HEK293 (cell line): ENCODE measurements around the gene RPL9.

Experiments used
- GLIS2 ChIP-seq: fragments of 450-650 bp; formaldehyde crosslinking; IDR thresholded peaks from 2 replicates; pipeline ENCODE4 v1.5.1; 2016; ENCODE audit warnings: missing biosample characterization, missing genetic modification characterization
- KLF9 ChIP-seq: fragments of 450-650 bp; formaldehyde crosslinking; IDR thresholded peaks from 2 replicates; pipeline ENCODE4 v1.5.1; 2016; ENCODE audit warnings: missing biosample characterization, missing genetic modification characterization, low read depth
- TRIM28 ChIP-seq: IDR thresholded peaks from 2 replicates; pipeline ENCODE4 v1.6.1; 2011; ENCODE audit warnings: low read length, control low read depth, borderline replicate concordance
- ZBTB8A ChIP-seq: fragments of 450-650 bp; formaldehyde crosslinking; IDR thresholded peaks from 2 replicates; pipeline ENCODE4 v1.5.1; 2016; ENCODE audit warnings: missing biosample characterization, missing genetic modification characterization
- ZFP3 ChIP-seq: fragments of 450-650 bp; formaldehyde crosslinking; IDR thresholded peaks from 2 replicates; pipeline ENCODE4 v1.5.1; 2016; ENCODE audit warnings: low read depth, missing biosample characterization, missing genetic modification characterization
- ZIC2 ChIP-seq: fragments of 450-650 bp; formaldehyde crosslinking; IDR thresholded peaks from 2 replicates; pipeline ENCODE4 v1.5.1; 2016; ENCODE audit warnings: missing biosample characterization, missing genetic modification characterization
- ZNF133 ChIP-seq: fragments of 450-650 bp; formaldehyde crosslinking; IDR thresholded peaks from 2 replicates; pipeline ENCODE4 v1.5.1; 2016; ENCODE audit warnings: missing biosample characterization, missing genetic modification characterization
- ZNF138 ChIP-seq: fragments of 450-650 bp; formaldehyde crosslinking; IDR thresholded peaks from 2 replicates; pipeline ENCODE4 v1.5.1; 2016; ENCODE audit warnings: missing biosample characterization, missing genetic modification characterization, borderline replicate concordance
- ZNF155 ChIP-seq: fragments of 450-650 bp; formaldehyde crosslinking; IDR thresholded peaks from 2 replicates; pipeline ENCODE4 v1.5.1; 2016; ENCODE audit warnings: missing biosample characterization, missing genetic modification characterization
- ZNF169 ChIP-seq: fragments of 450-650 bp; formaldehyde crosslinking; IDR thresholded peaks from 2 replicates; pipeline ENCODE4 v1.5.1; 2016; ENCODE audit warnings: missing biosample characterization, missing genetic modification characterization
- ZNF184 ChIP-seq: fragments of 450-650 bp; IDR thresholded peaks from 2 replicates; pipeline ENCODE4 v1.5.1; 2018; ENCODE audit warnings: missing biosample characterization, mild to moderate bottlenecking, missing genetic modification characterization
- ZNF221 ChIP-seq: fragments of 450-650 bp; formaldehyde crosslinking; IDR thresholded peaks from 2 replicates; pipeline ENCODE4 v1.5.1; 2017; ENCODE audit warnings: missing biosample characterization, missing genetic modification characterization, borderline replicate concordance
- ZNF239 ChIP-seq: fragments of 450-650 bp; formaldehyde crosslinking; IDR thresholded peaks from 2 replicates; pipeline ENCODE4 v1.5.1; 2016; ENCODE audit warnings: missing biosample characterization, missing genetic modification characterization
- ZNF350 ChIP-seq: fragments of 450-650 bp; formaldehyde crosslinking; IDR thresholded peaks from 2 replicates; pipeline ENCODE4 v1.5.0; 2017; ENCODE audit warnings: missing biosample characterization, mild to moderate bottlenecking, missing genetic modification characterization
- ZNF366 ChIP-seq: fragments of 450-650 bp; formaldehyde crosslinking; conservative IDR thresholded peaks from 2 replicates; pipeline ENCODE4 v1.5.1; 2016; ENCODE audit warnings: missing biosample characterization, missing genetic modification characterization
- ZNF37A ChIP-seq: fragments of 450-650 bp; IDR thresholded peaks from 2 replicates; pipeline ENCODE4 v1.5.1; 2018; ENCODE audit warnings: missing biosample characterization, missing genetic modification characterization
- ZNF426 ChIP-seq: fragments of 450-650 bp; formaldehyde crosslinking; IDR thresholded peaks from 2 replicates; pipeline ENCODE4 v1.5.1; 2017; ENCODE audit warnings: missing biosample characterization, missing genetic modification characterization, mild to moderate bottlenecking, inconsistent platforms, moderate library complexity
- ZNF473 ChIP-seq: fragments of 450-650 bp; formaldehyde crosslinking; IDR thresholded peaks from 2 replicates; pipeline ENCODE4 v1.5.1; 2017; ENCODE audit warnings: missing biosample characterization, missing genetic modification characterization
- ZNF561 ChIP-seq: fragments of 450-650 bp; IDR thresholded peaks from 2 replicates; pipeline ENCODE4 v1.5.1; 2018; ENCODE audit warnings: missing biosample characterization, missing genetic modification characterization, borderline replicate concordance
- ZNF600 ChIP-seq: fragments of 450-650 bp; formaldehyde crosslinking; IDR thresholded peaks from 2 replicates; pipeline ENCODE4 v1.5.1; 2016; ENCODE audit warnings: missing biosample characterization, missing genetic modification characterization
- ZNF626 ChIP-seq: fragments of 450-650 bp; sonication (Bioruptor Pico); formaldehyde crosslinking; IDR thresholded peaks from 2 replicates; pipeline ENCODE4 v1.5.1; 2018; ENCODE audit warnings: missing biosample characterization, missing genetic modification characterization, inconsistent platforms
- ZNF629 ChIP-seq: fragments of 450-650 bp; formaldehyde crosslinking; IDR thresholded peaks from 2 replicates; pipeline ENCODE4 v1.5.1; 2017; ENCODE audit warnings: missing biosample characterization, missing genetic modification characterization
- ZNF654 ChIP-seq: fragments of 450-650 bp; formaldehyde crosslinking; IDR thresholded peaks from 2 replicates; pipeline ENCODE4 v1.5.1; 2016; ENCODE audit warnings: low read depth, missing biosample characterization, missing genetic modification characterization
- ZNF677 ChIP-seq: fragments of 450-650 bp; IDR thresholded peaks from 2 replicates; pipeline ENCODE4 v1.5.0; 2018; ENCODE audit warnings: missing biosample characterization, mild to moderate bottlenecking, missing genetic modification characterization, moderate library complexity
- ZNF747 ChIP-seq: fragments of 450-650 bp; formaldehyde crosslinking; IDR thresholded peaks from 2 replicates; pipeline ENCODE4 v1.5.1; 2016; ENCODE audit warnings: missing biosample characterization, missing genetic modification characterization
- ZSCAN23 ChIP-seq: fragments of 450-650 bp; formaldehyde crosslinking; IDR thresholded peaks from 2 replicates; pipeline ENCODE4 v1.5.1; 2016; ENCODE audit warnings: missing biosample characterization, missing genetic modification characterization
- ZXDB ChIP-seq: fragments of 450-650 bp; formaldehyde crosslinking; IDR thresholded peaks from 2 replicates; pipeline ENCODE4 v1.5.1; 2016; ENCODE audit warnings: missing biosample characterization, missing genetic modification characterization
- TF ChIP-seq, protein P1 (sequence below): fragments of 450-650 bp; formaldehyde crosslinking; IDR thresholded peaks from 2 replicates; pipeline ENCODE4 v1.5.1; 2016; ENCODE audit warnings: missing biosample characterization, missing genetic modification characterization, borderline replicate concordance
- TF ChIP-seq, protein P2 (sequence below): fragments of 450-650 bp; formaldehyde crosslinking; IDR thresholded peaks from 2 replicates; pipeline ENCODE4 v1.5.1; 2016; ENCODE audit warnings: missing biosample characterization, missing genetic modification characterization
- TF ChIP-seq, protein P3 (sequence below): fragments of 450-650 bp; formaldehyde crosslinking; IDR thresholded peaks from 2 replicates; pipeline ENCODE4 v1.5.1; 2016; ENCODE audit warnings: missing biosample characterization, missing genetic modification characterization
- TF ChIP-seq, protein P4 (sequence below): fragments of 450-650 bp; formaldehyde crosslinking; IDR thresholded peaks from 2 replicates; pipeline ENCODE4 v1.5.1; 2016; ENCODE audit warnings: missing biosample characterization, missing genetic modification characterization
- TF ChIP-seq, protein P5 (sequence below): fragments of 450-650 bp; formaldehyde crosslinking; IDR thresholded peaks from 2 replicates; pipeline ENCODE4 v1.5.1; 2016; ENCODE audit warnings: missing biosample characterization, missing genetic modification characterization

RPL9 gene

DNA sequence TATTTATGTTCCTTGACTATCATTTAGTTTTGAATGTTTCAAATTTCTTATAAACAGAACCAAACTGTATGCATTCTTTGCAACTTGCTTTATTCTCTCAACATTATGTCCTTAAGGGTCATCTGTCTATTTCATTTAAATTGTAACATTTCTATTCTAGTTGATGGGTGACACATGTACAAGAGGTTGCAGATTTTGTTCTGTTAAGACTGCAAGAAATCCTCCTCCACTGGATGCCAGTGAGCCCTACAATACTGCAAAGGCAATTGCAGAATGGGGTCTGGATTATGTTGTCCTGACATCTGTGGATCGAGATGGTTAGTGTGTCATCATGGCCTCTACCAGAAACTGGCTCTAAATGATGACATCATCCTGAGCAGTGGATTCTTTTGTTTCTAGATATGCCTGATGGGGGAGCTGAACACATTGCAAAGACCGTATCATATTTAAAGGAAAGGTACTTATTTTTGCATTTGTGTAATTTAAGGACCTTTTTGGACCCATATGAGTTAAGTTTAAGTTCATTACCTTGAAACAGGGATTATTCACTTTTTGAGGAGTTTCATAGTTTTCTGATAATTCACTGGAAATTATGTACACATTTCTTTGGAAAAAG is 6.3 kb upstream of the RPL9 start (continued):
- TF ChIP-seq, protein P1, sequence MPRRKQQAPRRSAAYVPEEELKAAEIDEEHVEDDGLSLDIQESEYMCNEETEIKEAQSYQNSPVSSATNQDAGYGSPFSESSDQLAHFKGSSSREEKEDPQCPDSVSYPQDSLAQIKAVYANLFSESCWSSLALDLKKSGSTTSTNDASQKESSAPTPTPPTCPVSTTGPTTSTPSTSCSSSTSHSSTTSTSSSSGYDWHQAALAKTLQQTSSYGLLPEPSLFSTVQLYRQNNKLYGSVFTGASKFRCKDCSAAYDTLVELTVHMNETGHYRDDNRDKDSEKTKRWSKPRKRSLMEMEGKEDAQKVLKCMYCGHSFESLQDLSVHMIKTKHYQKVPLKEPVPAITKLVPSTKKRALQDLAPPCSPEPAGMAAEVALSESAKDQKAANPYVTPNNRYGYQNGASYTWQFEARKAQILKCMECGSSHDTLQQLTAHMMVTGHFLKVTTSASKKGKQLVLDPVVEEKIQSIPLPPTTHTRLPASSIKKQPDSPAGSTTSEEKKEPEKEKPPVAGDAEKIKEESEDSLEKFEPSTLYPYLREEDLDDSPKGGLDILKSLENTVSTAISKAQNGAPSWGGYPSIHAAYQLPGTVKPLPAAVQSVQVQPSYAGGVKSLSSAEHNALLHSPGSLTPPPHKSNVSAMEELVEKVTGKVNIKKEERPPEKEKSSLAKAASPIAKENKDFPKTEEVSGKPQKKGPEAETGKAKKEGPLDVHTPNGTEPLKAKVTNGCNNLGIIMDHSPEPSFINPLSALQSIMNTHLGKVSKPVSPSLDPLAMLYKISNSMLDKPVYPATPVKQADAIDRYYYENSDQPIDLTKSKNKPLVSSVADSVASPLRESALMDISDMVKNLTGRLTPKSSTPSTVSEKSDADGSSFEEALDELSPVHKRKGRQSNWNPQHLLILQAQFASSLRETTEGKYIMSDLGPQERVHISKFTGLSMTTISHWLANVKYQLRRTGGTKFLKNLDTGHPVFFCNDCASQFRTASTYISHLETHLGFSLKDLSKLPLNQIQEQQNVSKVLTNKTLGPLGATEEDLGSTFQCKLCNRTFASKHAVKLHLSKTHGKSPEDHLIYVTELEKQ: no peak
- TF ChIP-seq ZNF366 (tag by site-specific recombination): peak; percentile 40; the same call in 1 of the 2 replicates
- no peak for TF ChIP-seq ZNF239 (tag by site-specific recombination)
- peak; percentile 88 for TF ChIP-seq ZNF629 (tag by site-specific recombination)
- no peak for TF ChIP-seq ZNF221 (tag by site-specific recombination)
- TF ChIP-seq ZNF37A: no peak
- TF ChIP-seq ZNF350 (tag by site-specific recombination): no peak
- TF ChIP-seq ZNF561 (tag by site-specific recombination): no peak
- no peak for TF ChIP-seq ZBTB8A (tag by site-specific recombination)
- TF ChIP-seq, protein P2, sequence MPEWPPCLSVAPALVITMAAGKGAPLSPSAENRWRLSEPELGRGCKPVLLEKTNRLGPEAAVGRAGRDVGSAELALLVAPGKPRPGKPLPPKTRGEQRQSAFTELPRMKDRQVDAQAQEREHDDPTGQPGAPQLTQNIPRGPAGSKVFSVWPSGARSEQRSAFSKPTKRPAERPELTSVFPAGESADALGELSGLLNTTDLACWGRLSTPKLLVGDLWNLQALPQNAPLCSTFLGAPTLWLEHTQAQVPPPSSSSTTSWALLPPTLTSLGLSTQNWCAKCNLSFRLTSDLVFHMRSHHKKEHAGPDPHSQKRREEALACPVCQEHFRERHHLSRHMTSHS (tag by site-specific recombination): no peak
- no peak for TF ChIP-seq ZFP3 (tag by site-specific recombination)
- TF ChIP-seq ZNF169 (tag by site-specific recombination): no peak
- peak; percentile 36 for TF ChIP-seq ZNF654 (tag by site-specific recombination)
- TF ChIP-seq, protein P3, sequence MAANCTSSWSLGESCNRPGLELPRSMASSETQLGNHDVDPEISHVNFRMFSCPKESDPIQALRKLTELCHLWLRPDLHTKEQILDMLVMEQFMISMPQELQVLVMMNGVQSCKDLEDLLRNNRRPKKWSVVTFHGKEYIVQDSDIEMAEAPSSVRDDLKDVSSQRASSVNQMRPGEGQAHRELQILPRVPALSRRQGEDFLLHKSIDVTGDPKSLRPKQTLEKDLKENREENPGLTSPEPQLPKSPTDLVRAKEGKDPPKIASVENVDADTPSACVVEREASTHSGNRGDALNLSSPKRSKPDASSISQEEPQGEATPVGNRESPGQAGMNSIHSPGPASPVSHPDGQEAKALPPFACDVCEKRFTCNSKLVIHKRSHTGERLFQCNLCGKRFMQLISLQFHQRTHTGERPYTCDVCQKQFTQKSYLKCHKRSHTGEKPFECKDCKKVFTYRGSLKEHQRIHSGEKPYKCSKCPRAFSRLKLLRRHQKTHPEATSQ (tag by site-specific recombination): no peak
- no peak for TF ChIP-seq ZNF677 (tag by site-specific recombination)
- TF ChIP-seq ZNF138 (tag by site-specific recombination): no peak
- no peak for TF ChIP-seq ZXDB
- no peak for TF ChIP-seq ZNF747 (tag by site-specific recombination)
- no peak for TF ChIP-seq ZNF626 (tag by site-specific recombination)
- TF ChIP-seq, protein P4, sequence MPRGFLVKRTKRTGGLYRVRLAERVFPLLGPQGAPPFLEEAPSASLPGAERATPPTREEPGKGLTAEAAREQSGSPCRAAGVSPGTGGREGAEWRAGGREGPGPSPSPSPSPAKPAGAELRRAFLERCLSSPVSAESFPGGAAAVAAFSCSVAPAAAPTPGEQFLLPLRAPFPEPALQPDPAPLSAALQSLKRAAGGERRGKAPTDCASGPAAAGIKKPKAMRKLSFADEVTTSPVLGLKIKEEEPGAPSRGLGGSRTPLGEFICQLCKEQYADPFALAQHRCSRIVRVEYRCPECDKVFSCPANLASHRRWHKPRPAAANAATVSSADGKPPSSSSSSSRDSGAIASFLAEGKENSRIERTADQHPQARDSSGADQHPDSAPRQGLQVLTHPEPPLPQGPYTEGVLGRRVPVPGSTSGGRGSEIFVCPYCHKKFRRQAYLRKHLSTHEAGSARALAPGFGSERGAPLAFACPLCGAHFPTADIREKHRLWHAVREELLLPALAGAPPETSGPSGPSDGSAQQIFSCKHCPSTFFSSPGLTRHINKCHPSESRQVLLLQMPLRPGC (tag by site-specific recombination): no peak
- no peak for TF ChIP-seq ZNF426 (tag by site-specific recombination)
- no peak for TF ChIP-seq ZNF473 (tag by site-specific recombination)
- no peak for TF ChIP-seq ZNF184 (tag by site-specific recombination)
- no peak for TF ChIP-seq TRIM28
- peak; percentile 23; the same call in 1 of the 2 replicates for TF ChIP-seq ZNF600 (tag by site-specific recombination)
- TF ChIP-seq ZIC2: no peak
- TF ChIP-seq ZNF133 (tag by site-specific recombination): no peak
- TF ChIP-seq, protein P5, sequence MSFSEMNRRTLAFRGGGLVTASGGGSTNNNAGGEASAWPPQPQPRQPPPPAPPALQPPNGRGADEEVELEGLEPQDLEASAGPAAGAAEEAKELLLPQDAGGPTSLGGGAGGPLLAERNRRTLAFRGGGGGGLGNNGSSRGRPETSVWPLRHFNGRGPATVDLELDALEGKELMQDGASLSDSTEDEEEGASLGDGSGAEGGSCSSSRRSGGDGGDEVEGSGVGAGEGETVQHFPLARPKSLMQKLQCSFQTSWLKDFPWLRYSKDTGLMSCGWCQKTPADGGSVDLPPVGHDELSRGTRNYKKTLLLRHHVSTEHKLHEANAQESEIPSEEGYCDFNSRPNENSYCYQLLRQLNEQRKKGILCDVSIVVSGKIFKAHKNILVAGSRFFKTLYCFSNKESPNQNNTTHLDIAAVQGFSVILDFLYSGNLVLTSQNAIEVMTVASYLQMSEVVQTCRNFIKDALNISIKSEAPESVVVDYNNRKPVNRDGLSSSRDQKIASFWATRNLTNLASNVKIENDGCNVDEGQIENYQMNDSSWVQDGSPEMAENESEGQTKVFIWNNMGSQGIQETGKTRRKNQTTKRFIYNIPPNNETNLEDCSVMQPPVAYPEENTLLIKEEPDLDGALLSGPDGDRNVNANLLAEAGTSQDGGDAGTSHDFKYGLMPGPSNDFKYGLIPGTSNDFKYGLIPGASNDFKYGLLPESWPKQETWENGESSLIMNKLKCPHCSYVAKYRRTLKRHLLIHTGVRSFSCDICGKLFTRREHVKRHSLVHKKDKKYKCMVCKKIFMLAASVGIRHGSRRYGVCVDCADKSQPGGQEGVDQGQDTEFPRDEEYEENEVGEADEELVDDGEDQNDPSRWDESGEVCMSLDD (tag by site-specific recombination): no peak
- no peak for TF ChIP-seq GLIS2 (tag by site-specific recombination)
- no peak for TF ChIP-seq KLF9
- no peak for TF ChIP-seq ZSCAN23 (tag by site-specific recombination)
- no peak for TF ChIP-seq ZNF155 (tag by site-specific recombination)
